NK-92 (cell line): Measurements from ENCODE around the gene FARS2.

ENCODE experiments used
- DNase-seq: peaks from one replicate; lab custom pipeline; 2025; ENCODE audit not compliant: unreplicated experiment; lab: John Stamatoyannopoulos, UW

FARS2 gene

GRCh38 chr6:5248302-5249098 lies 12.8 kb upstream of the FARS2 start:
- no peak for DNase-seq

DNA sequence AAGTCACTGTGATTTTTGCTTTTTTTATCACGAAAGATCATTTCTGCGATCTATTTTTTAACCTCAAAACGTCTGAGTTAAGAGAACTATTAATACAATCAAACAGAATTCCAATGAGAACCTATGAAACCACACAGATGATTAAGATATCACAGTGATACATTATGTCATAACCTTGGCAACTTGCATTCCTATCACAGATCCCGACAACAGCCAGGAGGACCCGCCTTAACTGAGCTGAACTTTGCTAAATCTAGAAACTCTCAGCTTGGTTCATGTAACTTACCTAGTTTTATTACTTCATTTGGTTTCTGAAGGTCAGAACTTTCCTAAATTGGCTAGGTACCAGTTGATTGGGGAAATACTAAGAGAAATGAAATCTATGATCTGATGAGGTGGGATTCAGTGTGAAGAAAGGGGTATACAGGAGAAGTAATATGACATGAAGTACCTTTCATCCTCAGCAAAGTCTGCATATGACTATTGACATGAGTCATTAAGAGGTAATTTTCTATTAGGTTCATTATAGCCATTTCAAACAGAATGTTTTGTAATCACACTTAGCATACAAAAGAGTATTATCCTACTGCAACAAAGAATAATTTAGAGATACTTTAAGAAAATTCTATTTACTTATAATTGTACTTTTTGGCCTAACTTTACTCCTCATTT lies 11.7 kb upstream of the FARS2 start:
- DNase-seq: no peak

DNA sequence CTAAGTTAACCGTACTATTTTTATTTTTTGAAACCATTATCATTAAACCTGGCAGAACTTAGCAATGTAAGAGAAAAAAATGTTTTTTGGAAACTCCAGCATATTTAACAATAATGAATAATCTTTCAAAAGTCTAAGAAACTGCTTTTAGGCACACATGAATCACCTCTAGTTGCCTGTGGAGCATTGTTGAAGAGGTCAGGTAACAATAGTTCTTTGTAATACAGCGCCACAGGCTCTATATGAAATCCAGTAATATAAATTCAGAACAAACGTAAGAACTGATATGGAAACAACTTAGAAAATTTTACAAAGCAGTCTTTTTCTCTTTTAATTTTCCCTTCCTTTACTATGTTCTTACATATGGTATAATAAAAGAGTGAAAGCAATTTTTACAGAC lies 10.9 kb upstream of the FARS2 start:
- no peak for DNase-seq

DNA sequence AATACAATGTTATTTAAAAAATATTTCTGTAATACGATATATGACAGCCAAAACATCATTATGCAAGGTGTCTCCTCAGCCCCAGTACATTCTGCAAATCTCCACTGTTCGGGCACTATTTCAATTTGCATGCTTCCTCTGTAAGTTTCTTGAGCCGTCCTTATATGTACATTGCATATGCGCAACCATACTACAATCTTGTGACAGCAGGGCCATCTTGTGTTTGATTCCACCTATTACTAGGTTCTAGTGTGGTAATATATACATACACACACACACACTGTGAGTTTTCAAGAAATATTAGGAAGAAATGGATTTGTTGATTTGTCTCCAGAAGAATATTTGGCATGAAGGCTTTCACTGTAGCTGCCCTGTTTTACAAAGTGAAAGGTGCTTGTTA lies 10.4 kb upstream of the FARS2 start:
- DNase-seq: no peak

DNA sequence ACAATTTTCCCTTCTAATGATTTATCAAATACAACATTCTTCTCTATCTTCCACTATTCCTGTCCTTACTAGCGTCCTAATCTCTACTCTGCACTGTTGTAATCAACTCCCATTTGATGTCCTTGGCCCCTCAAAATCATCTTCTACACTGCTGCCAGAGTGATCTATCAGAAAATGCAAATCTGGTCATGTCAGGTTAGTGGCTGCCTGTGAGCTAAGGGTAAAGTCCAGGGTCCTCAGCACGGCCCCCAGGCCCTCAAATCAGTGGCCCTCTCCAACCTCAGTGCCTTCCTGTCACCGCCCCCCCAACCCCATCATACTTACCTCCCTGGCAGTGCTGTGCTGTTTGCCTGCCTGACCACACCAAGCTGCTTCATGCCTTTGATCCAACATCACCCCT lies 4.4 kb upstream of the FARS2 start:
- DNase-seq: no peak

GRCh38 chr6:5257400-5257799 lies 3.9 kb upstream of the FARS2 start:
- DNase-seq: no peak

- DNase-seq: no peak
These were observed 1.9 kb upstream of the FARS2 start for GRCh38 chr6:5259428-5259827.

DNA sequence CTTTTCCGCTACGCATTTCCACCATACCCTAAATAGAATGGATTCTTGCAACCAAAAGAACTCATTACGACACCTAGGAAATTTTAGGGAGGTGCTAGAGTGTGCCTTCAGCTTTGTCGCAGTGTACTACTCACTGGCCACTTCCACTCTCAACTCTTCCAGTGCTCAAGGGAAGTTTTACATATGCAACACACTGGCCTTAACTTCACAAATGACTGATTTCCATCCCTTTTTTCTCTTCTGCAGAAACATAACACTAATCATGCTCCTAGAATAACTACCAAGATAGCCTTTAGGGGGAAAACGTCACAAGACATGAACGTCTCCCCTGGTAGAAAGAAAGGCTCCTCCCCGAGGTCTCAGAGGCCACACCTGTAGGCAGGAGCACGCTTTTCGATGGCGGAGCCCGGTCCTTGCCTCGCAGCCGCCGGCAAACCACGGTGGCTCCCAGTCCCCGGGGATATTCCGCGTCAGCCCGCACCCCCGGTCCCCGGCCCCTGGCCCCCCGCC lies 1.1 kb upstream of the FARS2 start:
- no peak for DNase-seq

DNA sequence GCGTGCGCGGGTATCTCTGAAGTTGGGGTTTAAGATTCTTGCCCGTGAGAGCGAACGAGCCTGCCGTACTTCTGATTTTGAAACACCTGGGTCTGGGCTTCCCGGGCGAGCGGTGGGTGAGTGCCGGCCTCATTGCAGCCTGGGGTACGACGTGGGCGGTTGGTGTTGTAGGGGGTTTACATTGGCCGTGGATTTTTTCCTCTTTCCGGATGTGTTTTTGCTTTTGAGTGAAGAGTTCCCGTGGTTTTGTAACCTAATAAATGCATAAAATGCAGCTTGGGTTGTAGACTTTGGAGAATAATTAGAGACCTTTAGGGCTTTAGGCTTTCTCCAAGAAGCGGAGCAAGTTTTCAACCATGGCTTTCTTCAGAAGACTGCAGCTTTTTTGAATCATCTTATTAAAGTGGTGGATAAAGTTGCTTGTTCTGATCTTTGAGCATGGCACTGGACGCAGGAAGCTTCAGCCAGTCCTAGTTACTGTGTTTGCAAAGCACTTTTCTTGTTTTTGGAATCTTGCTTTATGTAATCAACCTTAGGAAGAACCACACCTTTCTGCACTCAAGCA lies 314 bp downstream of the FARS2 start:
- no peak for DNase-seq

DNA sequence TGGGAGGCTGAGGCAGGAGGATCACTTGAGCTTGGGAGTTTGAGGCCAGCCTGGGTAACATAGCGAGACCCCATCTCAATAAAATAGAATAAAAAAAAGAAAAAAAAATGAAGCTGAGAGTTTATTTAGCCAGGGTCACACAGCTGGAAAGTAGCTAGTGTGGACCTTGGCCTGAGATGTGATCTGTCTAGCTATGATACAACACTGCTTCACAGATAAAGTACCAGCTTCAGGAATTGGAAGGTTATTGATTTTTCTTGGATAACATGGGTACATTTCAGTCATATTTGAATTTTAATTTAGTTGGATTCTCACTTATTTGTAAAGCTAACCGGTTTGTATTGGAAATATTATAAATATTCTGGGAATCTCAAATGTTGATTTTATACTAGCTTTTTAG lies 5.1 kb downstream of the FARS2 start:
- no peak for DNase-seq

- DNase-seq: no peak
These were observed 8.9 kb downstream of the FARS2 start for GRCh38 chr6:5270093-5270680.

- no peak for DNase-seq
These were observed 10.6 kb downstream of the FARS2 start for GRCh38 chr6:5271926-5272325.

DNA sequence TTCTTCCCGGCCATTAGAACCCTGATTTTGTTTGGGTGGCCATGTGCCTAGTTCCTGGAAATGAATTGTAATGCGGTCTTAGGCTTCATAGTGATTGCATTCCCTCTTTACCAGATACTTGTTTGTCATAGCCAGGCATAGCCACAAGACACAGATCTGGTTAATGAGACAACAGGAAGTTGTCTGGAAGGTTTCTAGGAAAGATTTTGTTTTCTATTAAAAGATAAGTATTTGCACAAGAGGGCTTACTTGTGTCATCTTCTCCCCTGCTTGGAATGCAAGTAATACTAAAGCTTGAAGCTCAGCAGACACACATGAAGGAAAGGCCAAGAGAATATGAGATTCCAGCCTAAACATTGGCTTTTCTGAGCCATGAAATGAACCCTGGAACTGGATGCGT lies 12.9 kb downstream of the FARS2 start:
- no peak for DNase-seq

DNA sequence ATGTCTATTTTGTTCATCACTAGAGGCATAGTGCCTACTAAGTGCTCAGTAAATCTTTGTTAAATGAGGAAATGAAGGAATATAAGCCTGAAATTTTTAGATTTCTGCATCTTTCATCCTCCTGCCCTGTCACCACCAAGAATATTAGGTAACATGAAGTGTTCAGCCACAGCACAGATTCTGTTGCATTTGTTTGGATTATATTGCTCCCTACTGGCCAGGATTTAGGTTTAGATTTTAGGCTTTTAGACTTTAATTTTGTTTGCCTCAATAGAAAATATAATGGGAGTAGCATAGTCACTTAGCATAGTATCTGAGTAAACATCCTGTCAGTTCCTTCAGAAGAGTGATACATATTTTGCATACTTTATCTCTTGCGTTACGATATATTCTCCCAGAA lies 14.2 kb downstream of the FARS2 start:
- no peak for DNase-seq

GRCh38 chr6:5276581-5276980 lies 15.3 kb downstream of the FARS2 start:
- no peak for DNase-seq

DNA sequence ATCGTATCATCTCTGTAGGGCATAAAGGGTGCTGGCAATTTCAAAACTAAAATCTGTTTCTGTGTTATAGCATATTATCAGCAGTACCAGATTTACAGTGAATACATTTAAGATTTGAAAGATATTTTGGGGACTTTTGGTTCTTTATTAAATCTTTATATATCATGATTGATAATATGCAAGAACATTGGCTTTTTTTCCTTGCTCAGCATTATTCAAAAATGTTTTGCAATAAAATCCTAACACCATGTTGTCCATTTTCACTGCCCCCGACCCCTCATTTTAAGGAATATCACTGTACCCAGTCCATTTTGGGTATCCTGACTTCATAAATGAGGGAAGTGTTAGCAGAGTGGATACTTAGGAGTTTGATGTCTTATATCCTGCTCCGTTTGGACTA lies 16.3 kb downstream of the FARS2 start:
- DNase-seq: no peak

DNA sequence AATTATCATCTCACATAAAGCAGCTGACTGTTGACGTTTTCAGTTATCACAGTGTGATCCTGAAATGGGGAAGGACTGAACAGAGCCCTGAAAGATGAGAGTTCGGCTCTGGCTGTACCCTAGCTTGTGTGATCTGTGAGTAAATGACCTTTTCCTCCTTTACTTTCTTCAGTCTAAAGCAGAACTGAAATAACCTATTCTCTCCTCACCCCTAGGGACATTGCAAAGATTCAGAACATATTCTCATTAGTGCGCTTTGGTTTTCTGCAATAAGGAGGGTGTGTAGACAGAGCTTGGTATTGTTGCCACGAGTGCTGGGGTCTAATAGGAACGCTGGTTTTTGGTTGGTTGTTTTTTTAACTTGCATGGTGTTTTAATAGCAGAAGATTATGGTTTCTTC lies 16.7 kb downstream of the FARS2 start:
- no peak for DNase-seq

- DNase-seq: no peak
These were observed 17.3 kb downstream of the FARS2 start for GRCh38 chr6:5278565-5279120.

- no peak for DNase-seq
These were observed 18.6 kb downstream of the FARS2 start for GRCh38 chr6:5279891-5280338.

- no peak for DNase-seq
These were observed 19.6 kb downstream of the FARS2 start for GRCh38 chr6:5280920-5281319.

DNA sequence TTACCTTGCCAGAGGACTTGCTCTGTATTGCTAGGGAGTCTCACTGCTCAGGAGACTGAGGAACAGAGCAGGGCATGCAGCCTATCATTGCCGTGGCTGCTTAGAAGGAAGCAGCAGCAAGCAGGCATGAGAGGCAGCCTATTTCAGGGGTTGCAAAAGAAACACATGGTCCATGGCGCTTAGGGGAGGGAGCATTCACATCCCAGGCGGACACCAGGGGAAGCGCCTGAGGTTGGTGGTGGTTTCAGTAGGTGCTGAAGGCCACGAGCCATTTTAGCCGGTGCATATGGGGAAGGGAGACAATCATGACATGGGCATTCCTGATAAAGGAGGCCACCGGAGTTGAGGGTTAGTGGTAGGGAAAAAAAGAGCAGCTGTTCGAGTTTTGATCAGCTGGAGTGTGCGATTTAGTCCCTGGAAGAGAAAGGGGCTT lies 20.9 kb downstream of the FARS2 start:
- DNase-seq: no peak
